ENCODE measurements around the gene OR1I1. TPM values are rescaled to one million over a fixed set of nuclear protein-coding genes. Genes with fewer than 3 reads are reported as not detected.

The OR1I1 gene
- total RNA-seq, 1 donor from 2014 or later, result not detected

- H3K27me3 Mint-ChIP-seq, result no peaks in the 10 kb centered on the region
- ATAC-seq (ENCODE audit: low read depth), result no peak
- DNase-seq, result no peak
- no peak overlapping the region for H3K4me3 Mint-ChIP-seq
- H3K27ac Mint-ChIP-seq, result no peak overlapping the region
- ChIA-PET CTCF (no interaction called here), POLR2A (no interaction called here)
- intact Hi-C loops (cut with micrococcal nuclease), result no loop called here
- H3K4me1 Mint-ChIP-seq, result peaks cover under 1% of the 10 kb centered on the region
- TF ChIP-seq, protein P1, sequence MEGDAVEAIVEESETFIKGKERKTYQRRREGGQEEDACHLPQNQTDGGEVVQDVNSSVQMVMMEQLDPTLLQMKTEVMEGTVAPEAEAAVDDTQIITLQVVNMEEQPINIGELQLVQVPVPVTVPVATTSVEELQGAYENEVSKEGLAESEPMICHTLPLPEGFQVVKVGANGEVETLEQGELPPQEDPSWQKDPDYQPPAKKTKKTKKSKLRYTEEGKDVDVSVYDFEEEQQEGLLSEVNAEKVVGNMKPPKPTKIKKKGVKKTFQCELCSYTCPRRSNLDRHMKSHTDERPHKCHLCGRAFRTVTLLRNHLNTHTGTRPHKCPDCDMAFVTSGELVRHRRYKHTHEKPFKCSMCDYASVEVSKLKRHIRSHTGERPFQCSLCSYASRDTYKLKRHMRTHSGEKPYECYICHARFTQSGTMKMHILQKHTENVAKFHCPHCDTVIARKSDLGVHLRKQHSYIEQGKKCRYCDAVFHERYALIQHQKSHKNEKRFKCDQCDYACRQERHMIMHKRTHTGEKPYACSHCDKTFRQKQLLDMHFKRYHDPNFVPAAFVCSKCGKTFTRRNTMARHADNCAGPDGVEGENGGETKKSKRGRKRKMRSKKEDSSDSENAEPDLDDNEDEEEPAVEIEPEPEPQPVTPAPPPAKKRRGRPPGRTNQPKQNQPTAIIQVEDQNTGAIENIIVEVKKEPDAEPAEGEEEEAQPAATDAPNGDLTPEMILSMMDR (IDR thresholded peaks at IDR 0.05), result no peak
- no peaks in the 10 kb centered on the region for H3K9me3 Mint-ChIP-seq
- peaks cover 67% of the 10 kb centered on the region for H3K36me3 Mint-ChIP-seq (ENCODE audit: low read depth)
Measured at GRCh38 chr19:15118789-15119494, 36.9 kb downstream of the OR1I1 start.

- H3K9me3 Mint-ChIP-seq, result no peaks in the 10 kb centered on the region
- H3K4me3 Mint-ChIP-seq, result no peak overlapping the region
- H3K36me3 Mint-ChIP-seq (ENCODE audit: low read depth), result peaks cover 65% of the 10 kb centered on the region
- H3K27me3 Mint-ChIP-seq, result no peaks in the 10 kb centered on the region
- no peak for ATAC-seq (ENCODE audit: low read depth)
- POLR2A ChIA-PET, result no interaction called here
- TF ChIP-seq, protein P1 (IDR thresholded peaks at IDR 0.05), result no peak
- intact Hi-C loops (cut with micrococcal nuclease), result no loop called here
- no peak for DNase-seq
- CTCF ChIA-PET, result interaction anchor here (0.6 kb wide), 1 partner anchor 1130 kb away, joined by 3 read pairs; no protein-coding TSS in a partner anchor
- no peak overlapping the region for H3K27ac Mint-ChIP-seq
- H3K4me1 Mint-ChIP-seq, result peaks cover 12% of the 10 kb centered on the region
Measured at GRCh38 chr19:15120135-15121026, 38.4 kb downstream of the OR1I1 start.

- no peak overlapping the region for H3K4me3 Mint-ChIP-seq
- no peak overlapping the region for H3K27ac Mint-ChIP-seq
- H3K27me3 Mint-ChIP-seq, result no peaks in the 10 kb centered on the region
- DNase-seq (no peak), ATAC-seq (ENCODE audit: low read depth) (no peak)
- intact Hi-C loops (cut with micrococcal nuclease), result no loop called here
- no peaks in the 10 kb centered on the region for H3K9me3 Mint-ChIP-seq
- ChIA-PET CTCF (no interaction called here), POLR2A (no interaction called here)
- H3K4me1 Mint-ChIP-seq, result peaks cover 17% of the 10 kb centered on the region
- peaks cover 51% of the 10 kb centered on the region for H3K36me3 Mint-ChIP-seq (ENCODE audit: low read depth)
- TF ChIP-seq, protein P1 (IDR thresholded peaks at IDR 0.05), result no peak
Measured at GRCh38 chr19:15122331-15123030, 40.5 kb downstream of the OR1I1 start.

DNA sequence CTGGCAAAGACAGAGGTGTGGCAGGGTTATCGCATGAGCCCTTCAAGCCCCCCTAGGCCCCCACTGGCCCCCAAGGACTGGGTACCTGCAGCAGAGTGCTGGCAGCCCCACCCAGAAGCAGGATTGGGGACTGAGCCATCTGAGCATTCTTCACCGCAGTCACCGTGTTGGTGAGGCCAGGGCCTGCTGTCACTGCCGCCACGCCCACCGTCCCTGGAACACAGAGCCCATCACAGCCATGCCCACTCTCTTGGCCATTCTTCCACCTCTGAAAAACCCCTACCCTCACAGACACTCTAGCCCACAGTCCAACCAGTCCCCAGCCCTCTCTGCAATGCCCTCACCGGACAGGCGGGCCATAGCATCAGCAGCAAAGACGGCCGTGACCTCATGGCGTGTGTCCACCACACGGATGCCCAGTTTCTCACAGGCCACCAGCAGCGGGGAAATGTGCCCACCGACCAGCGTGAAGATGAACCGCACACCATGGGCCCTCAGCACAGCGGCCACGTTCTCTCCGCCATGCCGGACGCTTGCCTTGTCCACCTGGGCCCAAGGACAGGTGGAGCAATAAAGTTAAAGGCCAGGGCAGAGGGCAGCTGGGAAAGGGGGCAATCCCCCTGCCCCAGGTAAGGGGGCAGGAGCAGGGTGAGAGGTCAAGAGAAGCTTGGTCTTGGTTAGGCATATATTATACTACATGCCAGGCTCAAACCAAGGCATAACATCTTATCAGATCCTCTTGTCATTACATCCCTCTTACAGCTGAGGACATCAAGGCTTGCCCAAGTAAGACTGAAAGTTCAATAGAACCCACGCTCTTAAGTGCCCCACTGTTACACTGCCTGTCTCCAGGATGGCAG, 41.2 kb downstream of the OR1I1 start:
- ATAC-seq (ENCODE audit: low read depth), result no peak
- TF ChIP-seq, protein P1 (IDR thresholded peaks at IDR 0.05), result no peak
- H3K36me3 Mint-ChIP-seq (ENCODE audit: low read depth), result peaks cover 43% of the 10 kb centered on the region
- H3K27me3 Mint-ChIP-seq, result no peaks in the 10 kb centered on the region
- H3K9me3 Mint-ChIP-seq, result no peaks in the 10 kb centered on the region
- ChIA-PET POLR2A (no interaction called here), CTCF (no interaction called here)
- no peak overlapping the region for H3K27ac Mint-ChIP-seq
- no peak overlapping the region for H3K4me3 Mint-ChIP-seq
- DNase-seq, result no peak
- intact Hi-C loops (cut with micrococcal nuclease), result no loop called here
- H3K4me1 Mint-ChIP-seq, result peaks cover 17% of the 10 kb centered on the region

All from activated B cell treated with CpG ODN at 0.5 μM for 24 hours (primary cell).